ENCODE results near the gene ANKLE1.
"Not testable (repeated sequence)": the region's sequence is repeated elsewhere in the genome, so short reads cannot be mapped to it uniquely, and the experiment has no call there.

The ANKLE1 gene

GRCh38 chr19:17286263-17286662 is 4.6 kb downstream of the ANKLE1 start:
- H3K27me3 ChIP-seq (ENCODE audit: control insufficient read depth in 1 of 2, insufficient read depth in 2 of 2, low read length in 2 of 2) = peaks cover 8 to 17% of the 10 kb centered on the region in 2 donors
- H3K4me3 ChIP-seq (ENCODE audit: low read length in 2 of 2) = no peak overlapping the region
- peaks cover 17% of the 10 kb centered on the region for H3K4me1 ChIP-seq (ENCODE audit: control insufficient read depth, insufficient read depth, low read length)
- no peaks in the 10 kb centered on the region for H3K36me3 ChIP-seq (ENCODE audit: control insufficient read depth in 2 of 2, insufficient read depth in 2 of 2, low read length in 2 of 2)
- no peak overlapping the region for H3K27ac ChIP-seq (ENCODE audit: low read length)
- no peak overlapping the region for H3K9ac ChIP-seq (ENCODE audit: low read length in 2 of 2)
- H3K9me3 ChIP-seq (ENCODE audit: control insufficient read depth in 2 of 2, low read length in 2 of 2) = no peaks in the 10 kb centered on the region

GRCh38 chr19:17286752-17287151 is 5.1 kb downstream of the ANKLE1 start:
- H3K9me3 ChIP-seq (ENCODE audit: control insufficient read depth in 2 of 2, low read length in 2 of 2) = no peaks in the 10 kb centered on the region
- peaks cover 13% of the 10 kb centered on the region for H3K4me1 ChIP-seq (ENCODE audit: control insufficient read depth, insufficient read depth, low read length)
- no peak overlapping the region for H3K9ac ChIP-seq (ENCODE audit: low read length in 2 of 2)
- H3K27ac ChIP-seq (ENCODE audit: low read length) = no peak overlapping the region
- no peaks in the 10 kb centered on the region for H3K36me3 ChIP-seq (ENCODE audit: control insufficient read depth in 2 of 2, insufficient read depth in 2 of 2, low read length in 2 of 2)
- peaks cover 4 to 12% of the 10 kb centered on the region in 2 donors for H3K27me3 ChIP-seq (ENCODE audit: control insufficient read depth in 1 of 2, insufficient read depth in 2 of 2, low read length in 2 of 2)
- H3K4me3 ChIP-seq (ENCODE audit: low read length in 2 of 2) = no peak overlapping the region

- Histone ChIP-seq H3K4me3 (ENCODE audit: low read length in 2 of 2) (no peak overlapping the region), H3K36me3 (ENCODE audit: control insufficient read depth in 2 of 2, insufficient read depth in 2 of 2, low read length in 2 of 2) (peaks cover 0 to 1% of the 10 kb centered on the region in 2 donors), H3K4me1 (ENCODE audit: control insufficient read depth, insufficient read depth, low read length) (peaks cover 9% of the 10 kb centered on the region)
Measured at GRCh38 chr19:17289489-17289888, 7.8 kb downstream of the ANKLE1 start.

GRCh38 chr19:17292301-17293074 is 10.8 kb downstream of the ANKLE1 start:
- H3K9ac ChIP-seq (ENCODE audit: low read length in 2 of 2) = peak overlapping the region in 1 of 2 donors; percentile 36
- H3K27ac ChIP-seq (ENCODE audit: low read length) = no peak overlapping the region
- peaks cover 9% of the 10 kb centered on the region for H3K4me1 ChIP-seq (ENCODE audit: control insufficient read depth, insufficient read depth, low read length)
- no peaks in the 10 kb centered on the region for H3K27me3 ChIP-seq (ENCODE audit: control insufficient read depth in 1 of 2, insufficient read depth in 2 of 2, low read length in 2 of 2)
- H3K9me3 ChIP-seq (ENCODE audit: control insufficient read depth in 2 of 2, low read length in 2 of 2) = no peaks in the 10 kb centered on the region
- peak overlapping the region; percentile 49 to 71 for H3K4me3 ChIP-seq (ENCODE audit: low read length in 2 of 2)
- peaks cover 0 to 4% of the 10 kb centered on the region in 2 donors for H3K36me3 ChIP-seq (ENCODE audit: control insufficient read depth in 2 of 2, insufficient read depth in 2 of 2, low read length in 2 of 2)

More at GRCh38 chr19:17289489-17289888, 7.8 kb downstream of the ANKLE1 start:
- Histone ChIP-seq H3K9me3 (ENCODE audit: control insufficient read depth in 2 of 2, low read length in 2 of 2) (no peaks in the 10 kb centered on the region), H3K27me3 (ENCODE audit: control insufficient read depth in 1 of 2, insufficient read depth in 2 of 2, low read length in 2 of 2) (no peaks in the 10 kb centered on the region), H3K27ac (ENCODE audit: low read length) (no peak overlapping the region), H3K9ac (ENCODE audit: low read length in 2 of 2) (no peak overlapping the region)

GRCh38 chr19:17293605-17294004 is 11.9 kb downstream of the ANKLE1 start:
- Histone ChIP-seq H3K27ac (ENCODE audit: low read length) (no peak overlapping the region), H3K4me1 (ENCODE audit: control insufficient read depth, insufficient read depth, low read length) (peaks cover 9% of the 10 kb centered on the region), H3K36me3 (ENCODE audit: control insufficient read depth in 2 of 2, insufficient read depth in 2 of 2, low read length in 2 of 2) (peaks cover 3 to 8% of the 10 kb centered on the region in 2 donors), H3K4me3 (ENCODE audit: low read length in 2 of 2) (no peak overlapping the region), H3K9me3 (ENCODE audit: control insufficient read depth in 2 of 2, low read length in 2 of 2) (no peaks in the 10 kb centered on the region), H3K27me3 (ENCODE audit: control insufficient read depth in 1 of 2, insufficient read depth in 2 of 2, low read length in 2 of 2) (no peaks in the 10 kb centered on the region), H3K9ac (ENCODE audit: low read length in 2 of 2) (no peak overlapping the region)

- Histone ChIP-seq H3K9me3 (ENCODE audit: control insufficient read depth in 2 of 2, low read length in 2 of 2) (no peaks in the 10 kb centered on the region), H3K36me3 (ENCODE audit: control insufficient read depth in 2 of 2, insufficient read depth in 2 of 2, low read length in 2 of 2) (peaks cover 3 to 10% of the 10 kb centered on the region in 2 donors), H3K9ac (ENCODE audit: low read length in 2 of 2) (no peak overlapping the region), H3K27ac (ENCODE audit: low read length) (no peak overlapping the region), H3K27me3 (ENCODE audit: control insufficient read depth in 1 of 2, insufficient read depth in 2 of 2, low read length in 2 of 2) (no peaks in the 10 kb centered on the region), H3K4me3 (ENCODE audit: low read length in 2 of 2) (no peak overlapping the region), H3K4me1 (ENCODE audit: control insufficient read depth, insufficient read depth, low read length) (peaks cover 9% of the 10 kb centered on the region)
Measured at GRCh38 chr19:17294051-17294891, 12.6 kb downstream of the ANKLE1 start.

- H3K9me3 ChIP-seq (ENCODE audit: control insufficient read depth in 2 of 2, low read length in 2 of 2); H3K4me1 ChIP-seq (ENCODE audit: control insufficient read depth, insufficient read depth, low read length); H3K27ac ChIP-seq (ENCODE audit: low read length); H3K4me3 ChIP-seq (ENCODE audit: low read length in 2 of 2); H3K9ac ChIP-seq (ENCODE audit: low read length in 2 of 2); H3K27me3 ChIP-seq (ENCODE audit: control insufficient read depth in 1 of 2, insufficient read depth in 2 of 2, low read length in 2 of 2): not testable (repeated sequence)
- peaks cover 3 to 10% of the 10 kb centered on the region in 2 donors for H3K36me3 ChIP-seq (ENCODE audit: control insufficient read depth in 2 of 2, insufficient read depth in 2 of 2, low read length in 2 of 2)
Measured at GRCh38 chr19:17295551-17295950, 13.8 kb downstream of the ANKLE1 start.

- Histone ChIP-seq H3K27me3 (ENCODE audit: control insufficient read depth in 1 of 2, insufficient read depth in 2 of 2, low read length in 2 of 2) (no peaks in the 10 kb centered on the region), H3K9ac (ENCODE audit: low read length in 2 of 2) (no peak overlapping the region), H3K36me3 (ENCODE audit: control insufficient read depth in 2 of 2, insufficient read depth in 2 of 2, low read length in 2 of 2) (peaks cover 3 to 13% of the 10 kb centered on the region in 2 donors), H3K4me3 (ENCODE audit: low read length in 2 of 2) (no peak overlapping the region), H3K4me1 (ENCODE audit: control insufficient read depth, insufficient read depth, low read length) (peaks cover 9% of the 10 kb centered on the region), H3K9me3 (ENCODE audit: control insufficient read depth in 2 of 2, low read length in 2 of 2) (no peaks in the 10 kb centered on the region), H3K27ac (ENCODE audit: low read length) (no peak overlapping the region)
Measured at GRCh38 chr19:17296273-17296672, 14.6 kb downstream of the ANKLE1 start.

- Histone ChIP-seq H3K27me3 (ENCODE audit: control insufficient read depth in 1 of 2, insufficient read depth in 2 of 2, low read length in 2 of 2) (no peaks in the 10 kb centered on the region), H3K27ac (ENCODE audit: low read length) (no peak overlapping the region), H3K9me3 (ENCODE audit: control insufficient read depth in 2 of 2, low read length in 2 of 2) (no peaks in the 10 kb centered on the region), H3K9ac (ENCODE audit: low read length in 2 of 2) (no peak overlapping the region), H3K36me3 (ENCODE audit: control insufficient read depth in 2 of 2, insufficient read depth in 2 of 2, low read length in 2 of 2) (peaks cover 3 to 13% of the 10 kb centered on the region in 2 donors), H3K4me3 (ENCODE audit: low read length in 2 of 2) (no peak overlapping the region), H3K4me1 (ENCODE audit: control insufficient read depth, insufficient read depth, low read length) (peaks cover 13% of the 10 kb centered on the region)
Measured at GRCh38 chr19:17296976-17297375, 15.3 kb downstream of the ANKLE1 start.

- peaks cover 38% of the 10 kb centered on the region for H3K4me1 ChIP-seq (ENCODE audit: control insufficient read depth, insufficient read depth, low read length)
- H3K9me3 ChIP-seq (ENCODE audit: control insufficient read depth in 2 of 2, low read length in 2 of 2) = no peaks in the 10 kb centered on the region
- H3K36me3 ChIP-seq (ENCODE audit: control insufficient read depth in 2 of 2, insufficient read depth in 2 of 2, low read length in 2 of 2) = peaks cover 3 to 9% of the 10 kb centered on the region in 2 donors
- H3K27me3 ChIP-seq (ENCODE audit: control insufficient read depth in 1 of 2, insufficient read depth in 2 of 2, low read length in 2 of 2) = no peaks in the 10 kb centered on the region
- H3K9ac ChIP-seq (ENCODE audit: low read length in 2 of 2) = no peak overlapping the region
- H3K27ac ChIP-seq (ENCODE audit: low read length) = no peak overlapping the region
- no peak overlapping the region for H3K4me3 ChIP-seq (ENCODE audit: low read length in 2 of 2)
Measured at GRCh38 chr19:17300992-17301619, 19.4 kb downstream of the ANKLE1 start.
